GM18526 (cell line): Measurements from ENCODE around the gene GON7.

Experiments
- POLR2A ChIP-seq: IDR thresholded peaks from 3 replicates; pipeline ENCODE4 v1.6.1; 2011; ENCODE audit not compliant: insufficient read length; ENCODE audit errors: extremely low read depth

GON7 gene, protein sequence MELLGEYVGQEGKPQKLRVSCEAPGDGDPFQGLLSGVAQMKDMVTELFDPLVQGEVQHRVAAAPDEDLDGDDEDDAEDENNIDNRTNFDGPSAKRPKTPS

DNA sequence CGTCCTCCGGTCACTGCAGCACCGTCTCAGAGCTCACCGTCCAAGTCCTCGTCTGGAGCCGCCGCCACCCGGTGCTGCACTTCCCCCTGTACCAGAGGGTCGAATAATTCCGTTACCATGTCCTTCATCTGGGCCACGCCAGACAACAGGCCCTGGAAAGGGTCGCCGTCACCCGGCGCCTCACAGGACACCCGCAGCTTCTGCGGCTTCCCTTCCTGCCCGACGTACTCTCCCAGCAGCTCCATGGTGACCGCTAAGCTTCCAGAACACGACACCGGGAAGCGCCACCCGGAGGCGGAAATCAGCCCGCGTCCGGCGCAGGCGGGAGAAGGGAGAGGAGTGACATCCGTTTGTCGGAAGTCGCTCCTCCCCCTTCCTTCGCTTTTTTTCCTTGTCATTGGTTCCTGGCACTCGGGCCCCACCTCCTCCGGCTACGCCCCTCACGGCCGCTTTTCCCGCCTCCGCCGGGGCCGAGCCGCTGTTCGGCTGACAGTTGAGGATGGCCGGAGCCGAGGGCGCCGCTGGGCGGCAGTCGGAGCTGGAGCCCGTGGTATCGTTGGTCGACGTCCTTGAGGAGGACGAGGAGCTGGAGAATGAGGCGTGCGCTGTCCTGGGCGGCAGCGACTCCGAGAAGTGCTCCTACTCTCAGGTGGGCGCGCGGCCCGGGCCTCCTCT, at the start of gene GON7, which contains the start of gene UBR7:
Gene GON7 (minus strand): TSS at position 273 of the 675 bp plus-strand sequence. CDS start 28 bp downstream, at position 245.
Gene UBR7 (plus strand): TSS at position 464 of the 675 bp plus-strand sequence. CDS start 36 bp downstream, at position 500.
- TF ChIP-seq POLR2A: peak; percentile 77

DNA sequence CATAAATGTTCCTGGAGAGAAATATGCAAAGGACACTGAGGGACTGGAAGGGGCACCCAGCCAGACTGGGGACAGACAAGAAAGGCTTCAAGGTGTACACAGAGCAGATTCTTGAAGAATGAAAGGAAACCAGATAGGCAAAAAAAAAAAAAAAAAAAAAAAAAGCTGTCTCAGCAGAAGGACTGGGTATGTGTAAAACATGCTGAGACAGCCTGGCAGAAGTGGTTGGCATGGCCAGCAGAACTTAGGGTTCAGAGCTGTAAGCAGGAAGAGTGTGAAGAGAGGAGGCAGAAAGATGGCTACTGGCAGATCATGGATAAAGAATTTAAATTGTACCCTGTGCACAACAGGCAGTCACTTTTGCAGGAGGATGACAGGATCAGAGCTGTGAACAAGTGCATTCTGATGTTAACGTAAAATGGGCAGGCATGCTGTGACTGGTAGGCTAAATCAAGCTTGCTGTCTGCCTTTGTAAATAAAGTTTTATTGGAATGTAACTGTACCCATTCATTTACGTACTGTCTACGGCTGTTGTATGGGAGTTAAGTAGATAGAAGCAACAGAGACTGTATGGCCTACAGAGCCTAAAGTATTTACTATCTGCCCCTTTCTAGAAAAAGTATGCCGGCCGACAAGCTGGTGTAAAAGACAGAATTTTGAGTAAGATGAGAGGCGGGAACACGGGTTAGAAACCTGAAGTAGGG, 42.4 kb upstream of the GON7 start:
- TF ChIP-seq POLR2A: no peak

DNA sequence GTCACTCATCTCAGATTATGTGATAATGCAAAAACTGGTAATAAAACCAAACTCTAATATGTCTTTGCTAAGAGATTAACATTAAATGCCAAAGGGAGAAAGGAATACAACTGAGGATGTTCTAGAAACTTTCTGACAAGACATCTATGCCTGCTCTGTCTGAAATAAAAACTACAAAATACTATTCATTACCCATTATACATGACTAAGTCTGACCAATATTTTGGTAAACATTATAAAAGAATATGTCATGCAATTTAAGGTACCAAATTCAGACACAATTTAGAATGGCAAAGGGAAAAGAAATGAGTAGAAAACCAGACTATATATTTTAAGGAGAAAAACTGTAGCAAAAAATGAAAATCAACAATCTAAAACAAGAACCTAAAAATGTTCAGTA, 39.7 kb upstream of the GON7 start:
- TF ChIP-seq POLR2A: no peak

DNA sequence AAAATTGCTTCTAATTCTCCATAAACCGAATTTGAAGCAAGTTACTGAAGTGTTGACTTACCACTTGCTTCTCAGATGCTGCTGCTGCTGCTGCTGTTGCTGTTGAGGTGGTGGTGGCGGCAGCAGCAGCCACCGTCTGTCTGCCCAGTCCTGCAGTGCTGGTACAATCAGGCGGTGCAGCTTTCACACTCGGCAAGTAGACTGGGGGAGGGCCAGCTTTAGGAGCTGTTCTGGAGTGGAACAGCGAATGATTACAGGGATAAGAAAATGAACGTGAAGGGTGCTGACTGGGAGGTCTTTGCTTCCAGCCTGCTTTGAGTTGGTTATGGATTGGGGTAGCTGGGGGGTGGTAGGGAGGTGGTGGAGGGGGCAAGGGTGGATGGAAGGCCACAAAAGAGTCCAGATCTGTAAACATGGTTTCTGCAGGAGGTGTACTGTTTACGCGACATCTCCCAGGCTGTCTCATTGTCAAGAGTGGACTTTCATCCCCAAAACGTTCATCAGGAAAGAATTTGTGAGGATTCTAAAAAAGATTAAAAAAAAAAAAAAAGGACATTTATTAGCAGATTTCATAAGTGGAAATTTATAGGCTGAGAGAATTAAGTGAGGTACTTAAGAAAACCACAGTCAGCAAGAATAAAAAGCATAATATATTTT, 39.0 kb upstream of the GON7 start:
- TF ChIP-seq POLR2A: no peak

DNA sequence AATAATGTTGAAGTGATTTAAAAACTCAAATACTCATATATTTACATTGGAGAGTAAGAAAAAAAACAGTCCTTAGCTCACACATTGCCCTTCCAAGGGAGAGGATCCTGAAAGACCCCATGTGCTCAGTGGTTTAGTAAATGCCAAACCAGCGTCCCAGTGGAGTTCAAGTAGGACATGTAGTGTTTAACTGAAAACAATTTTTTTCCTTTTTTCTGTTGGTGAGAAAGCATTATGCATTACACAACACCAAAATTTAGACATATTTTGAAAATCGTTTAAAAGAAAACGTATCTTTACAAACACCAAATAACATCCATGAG, 33.8 kb upstream of the GON7 start:
- TF ChIP-seq POLR2A: no peak

DNA sequence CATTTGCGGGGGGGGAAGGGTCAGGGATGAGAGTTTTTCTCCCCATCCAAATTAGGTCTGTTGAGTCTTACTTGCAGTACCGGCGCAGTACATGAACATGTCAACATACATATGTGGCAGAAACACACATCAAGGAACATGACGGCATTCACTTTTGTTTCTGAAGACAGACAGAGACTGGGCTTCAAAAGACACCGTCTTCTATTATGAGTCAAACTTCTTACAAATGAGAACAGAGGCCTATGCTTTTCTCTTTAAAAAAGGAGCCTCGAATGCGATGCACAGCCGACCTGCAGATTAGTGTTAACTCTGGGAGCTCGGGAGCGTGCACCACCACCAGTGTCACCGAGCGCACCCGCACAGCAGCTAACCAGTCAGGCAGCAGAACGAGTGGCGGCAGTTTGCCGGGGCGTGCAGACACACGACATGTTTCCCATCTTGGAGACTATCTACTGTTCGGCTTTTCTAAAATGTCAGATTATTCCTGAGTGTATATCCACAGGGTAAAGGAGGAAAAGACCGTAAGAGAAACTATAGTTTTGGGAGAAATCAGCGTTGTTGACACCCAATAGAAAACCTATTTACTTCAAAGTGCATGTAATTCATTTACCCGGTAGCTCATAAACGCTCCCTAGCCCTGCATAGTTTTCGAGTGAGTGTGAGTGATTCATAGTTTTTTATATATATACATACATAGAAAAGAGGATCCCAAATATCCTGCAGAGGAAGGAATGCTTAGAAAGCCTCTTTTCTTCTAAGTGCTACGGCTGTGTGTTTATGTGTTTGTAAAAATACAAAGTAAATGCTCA, 33.2 kb upstream of the GON7 start:
- no peak for TF ChIP-seq POLR2A

DNA sequence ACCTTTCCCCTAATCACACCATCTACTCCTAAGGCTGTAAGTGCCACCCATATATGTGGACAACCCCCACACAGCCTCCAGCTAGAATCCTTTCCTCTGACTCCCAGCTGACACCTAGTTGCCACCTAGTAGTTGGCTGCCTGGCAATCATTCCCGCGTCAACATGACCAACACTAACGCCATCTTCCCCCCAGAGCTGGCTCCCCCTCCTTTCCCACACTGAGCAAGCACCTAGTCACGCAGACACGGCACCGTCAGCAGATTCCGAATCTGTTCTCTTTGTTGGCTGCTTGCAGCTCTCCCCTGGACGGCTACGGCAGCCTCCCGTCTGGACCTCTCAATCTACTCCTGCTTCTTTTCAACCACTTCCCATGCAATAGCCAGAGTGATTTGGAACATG, 27.9 kb upstream of the GON7 start:
- no peak for TF ChIP-seq POLR2A

DNA sequence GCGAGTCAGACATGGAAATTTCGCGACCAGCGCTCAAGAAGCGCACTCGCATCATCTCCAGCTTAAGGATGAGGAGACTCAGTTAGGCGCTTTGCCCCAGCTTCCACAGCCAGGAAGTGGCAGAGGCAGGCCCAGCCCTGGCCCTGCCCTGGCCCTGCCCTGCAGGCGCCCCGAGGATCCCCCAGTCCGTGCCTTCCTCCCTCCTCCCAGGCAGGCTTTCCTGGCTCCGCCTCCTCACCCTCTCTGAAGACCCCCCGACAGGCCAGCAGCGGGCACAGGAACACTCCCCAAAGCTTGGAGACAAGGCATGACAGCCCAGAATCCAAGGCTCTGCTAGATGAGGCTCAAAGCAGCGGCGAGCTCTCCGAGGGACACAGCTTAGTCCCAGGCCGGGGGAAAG, 25.3 kb upstream of the GON7 start:
- TF ChIP-seq POLR2A: no peak

DNA sequence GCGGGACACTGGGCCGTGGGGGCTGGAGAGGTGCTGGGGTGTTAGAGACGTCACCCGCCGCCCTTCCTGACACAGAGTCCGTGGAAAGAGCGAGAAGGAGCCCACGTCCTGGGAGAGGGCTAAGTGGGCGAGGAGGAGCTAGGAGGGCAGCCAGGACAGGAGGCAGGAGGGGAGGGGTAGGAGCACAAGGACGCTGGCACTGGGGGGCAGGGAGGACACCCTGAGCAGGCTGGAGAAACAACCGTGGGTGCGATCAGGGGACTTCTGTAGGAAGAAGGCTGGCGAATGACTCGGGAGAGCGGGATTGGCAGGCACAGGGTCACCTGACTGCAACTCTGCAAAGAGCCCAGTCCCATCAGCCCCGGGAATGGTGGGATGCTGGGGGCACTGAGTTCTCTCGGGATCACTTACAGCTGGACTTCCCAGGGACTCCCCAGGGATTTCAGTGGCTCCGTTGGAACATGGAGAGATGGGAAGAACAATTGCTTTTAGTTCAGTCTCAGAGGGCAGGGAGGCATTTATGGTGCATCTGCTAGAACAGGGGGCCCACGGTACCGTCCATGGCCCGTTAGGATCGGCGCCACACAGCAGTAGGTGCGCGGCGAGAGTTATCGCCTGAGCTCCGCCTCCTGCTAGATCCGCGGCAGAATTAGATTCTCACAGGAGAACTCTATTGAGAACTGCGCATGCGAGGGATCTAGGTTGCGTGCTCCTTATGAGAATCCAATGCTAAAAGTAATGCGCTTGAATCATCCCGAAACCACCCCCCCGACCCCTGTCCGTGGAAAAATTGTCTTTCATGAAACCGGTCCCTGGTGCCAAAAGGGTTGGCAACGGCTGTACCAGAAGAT, 24.5 kb upstream of the GON7 start:
- no peak for TF ChIP-seq POLR2A

DNA sequence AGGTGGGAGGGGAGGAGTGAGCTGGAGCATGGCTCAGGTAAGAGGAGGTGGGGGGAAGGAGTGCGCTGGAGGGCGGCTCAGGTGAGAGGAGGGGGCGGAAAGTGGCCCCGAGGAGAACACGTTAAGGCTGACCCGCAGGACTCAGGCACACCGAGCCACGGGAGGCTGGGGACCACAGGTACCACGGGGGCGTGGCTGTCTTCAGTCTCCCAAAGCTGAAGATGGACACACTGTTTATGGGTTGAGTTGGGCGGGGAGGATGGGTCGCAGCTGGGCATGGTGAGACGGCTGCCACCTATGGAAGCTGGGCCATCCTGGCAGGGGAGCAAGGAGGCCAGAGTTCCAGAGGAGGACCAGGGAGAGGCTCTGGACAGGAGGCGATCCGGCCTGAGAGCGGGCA, 23.7 kb upstream of the GON7 start:
- no peak for TF ChIP-seq POLR2A

DNA sequence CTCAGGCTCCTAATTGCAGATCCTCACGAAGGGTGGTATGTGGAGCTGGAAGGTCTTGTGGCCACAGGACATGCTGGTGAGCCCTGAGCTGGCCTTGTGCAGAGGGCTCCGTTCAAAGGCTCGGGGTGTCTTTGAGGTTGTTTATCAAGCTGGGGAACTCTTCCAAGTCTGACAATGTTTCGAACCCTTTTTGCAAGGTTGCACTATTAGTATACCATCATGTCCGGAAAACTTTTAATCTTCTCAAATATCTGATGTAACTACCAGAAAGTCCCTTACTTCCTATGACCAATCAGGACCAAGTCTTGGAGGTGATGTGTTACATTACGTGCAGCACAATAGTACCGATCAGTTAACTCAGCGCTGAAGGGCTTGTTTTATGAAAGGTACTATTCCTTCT, 21.7 kb upstream of the GON7 start:
- TF ChIP-seq POLR2A: no peak

DNA sequence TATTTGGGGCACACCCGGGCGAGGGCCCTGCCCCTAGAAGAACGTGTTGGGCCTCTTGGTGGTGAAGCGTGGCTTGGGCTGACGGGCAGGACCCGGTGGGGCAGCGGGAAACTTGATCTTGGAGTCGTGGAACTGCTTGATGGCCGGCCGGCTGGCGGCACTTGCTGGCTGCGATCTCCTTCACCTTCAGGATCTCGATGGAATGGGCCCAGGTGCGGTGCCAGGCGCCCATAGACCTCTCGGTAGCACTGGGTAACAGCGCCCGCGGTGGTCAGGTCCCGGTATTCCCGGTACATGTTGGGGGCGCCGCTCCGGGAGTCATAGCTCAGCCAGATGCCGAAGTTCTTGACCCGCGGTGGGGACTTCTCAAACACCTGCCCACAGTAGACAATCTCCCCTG, 16.7 kb upstream of the GON7 start:
- no peak for TF ChIP-seq POLR2A

DNA sequence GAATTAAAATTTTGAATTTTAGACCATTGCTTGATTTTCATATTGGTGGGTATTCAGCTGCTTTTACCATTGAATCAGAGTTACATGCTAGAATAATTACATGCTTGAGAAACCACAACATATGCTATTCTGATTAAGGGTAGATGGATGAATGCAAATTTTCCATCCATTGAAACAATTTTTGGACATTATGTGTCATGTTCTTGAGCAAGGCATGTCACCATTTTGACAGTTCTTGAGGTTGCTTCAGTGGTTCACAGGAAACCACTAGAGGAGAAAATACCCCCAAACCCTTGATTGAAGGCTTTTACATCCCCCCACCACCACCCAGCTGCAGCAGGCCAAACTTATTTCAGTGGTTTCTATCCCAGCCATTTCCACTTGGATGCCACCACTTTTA, 13.6 kb upstream of the GON7 start:
- TF ChIP-seq POLR2A: no peak

DNA sequence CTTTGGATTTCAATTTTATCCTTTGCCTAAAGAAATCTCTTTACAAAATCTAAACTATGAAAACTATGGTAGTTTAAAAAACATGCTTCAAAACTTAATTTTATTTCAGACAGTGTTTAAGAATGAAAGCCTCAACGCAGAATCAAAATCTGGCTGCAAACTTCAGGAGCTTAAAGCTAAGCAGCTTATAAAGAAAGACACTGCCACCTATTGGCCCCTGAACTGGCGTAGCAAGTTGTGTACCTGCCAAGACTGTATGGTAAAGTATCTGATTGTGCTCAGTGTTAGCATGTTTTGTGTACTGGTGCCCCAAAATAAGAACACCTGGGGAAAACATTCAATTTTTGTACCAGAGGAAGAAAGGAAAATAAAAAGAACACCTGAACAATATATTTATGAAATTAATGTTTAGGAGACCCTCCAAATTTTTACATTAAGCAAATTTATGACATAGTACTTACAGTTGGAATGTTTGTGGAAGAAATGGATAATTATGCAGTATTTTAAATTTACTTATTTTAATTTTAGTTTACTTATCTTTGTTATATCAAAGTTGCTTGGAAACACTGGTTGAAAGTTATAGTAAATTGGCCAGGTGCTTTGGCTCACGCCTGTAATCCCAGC, 12.3 kb upstream of the GON7 start:
- TF ChIP-seq POLR2A: no peak
